Measurements from ENCODE around the gene WBP2. TPM values are rescaled to one million over a fixed set of nuclear protein-coding genes. Genes with fewer than 3 reads are reported as not detected.
A peak's percentile ranks its signal among the peaks of the same experiment; 100 is the strongest.

WBP2 gene
- polyA plus RNA-seq, 1 donor from 2014 or later, result 21.7 TPM

GRCh38 chr17:75827308-75828075 is 27.6 kb downstream of the WBP2 start:
- no peak overlapping the region for H3K4me3 ChIP-seq (ENCODE audit: low read length)
- H3K27me3 ChIP-seq (ENCODE audit: insufficient read depth, low read depth, low read length), result no peaks in the 10 kb centered on the region
- H3K9me2 ChIP-seq (ENCODE audit: insufficient read depth, low read length), result no peaks in the 10 kb centered on the region
- no peaks in the 10 kb centered on the region for H3K36me3 ChIP-seq (ENCODE audit: insufficient read depth, low read length)
- H3K9me3 ChIP-seq (ENCODE audit: low read length), result no peaks in the 10 kb centered on the region
- H3K9ac ChIP-seq (ENCODE audit: low read length), result no peak overlapping the region
- no peak overlapping the region for H2AFZ ChIP-seq (ENCODE audit: low read depth, low read length)
- H3K4me2 ChIP-seq (ENCODE audit: low read length), result no peak overlapping the region
- TF ChIP-seq EZH2 (IDR thresholded peaks at IDR 0.05; ENCODE audit: borderline replicate concordance, insufficient read depth, low read length, poor library complexity, severe bottlenecking), result no peak
- TF ChIP-seq POLR2AphosphoS5 (IDR thresholded peaks at IDR 0.05), result no peak
- no peak for TF ChIP-seq RAD21 (conservative IDR thresholded peaks at IDR 0.05)
- no peak for TF ChIP-seq TAF1 (IDR thresholded peaks at IDR 0.05; ENCODE audit: low read depth)
- peak; percentile 48 for TF ChIP-seq CTCF (IDR thresholded peaks at IDR 0.05; ENCODE audit: poor library complexity, severe bottlenecking)
- no peaks in the 10 kb centered on the region for H3F3A ChIP-seq (ENCODE audit: insufficient read depth, low read length, poor library complexity, severe bottlenecking)
- no peak overlapping the region for H3K27ac ChIP-seq (ENCODE audit: low read length)
- H3K79me2 ChIP-seq (replicated peaks; ENCODE audit: insufficient read depth, low read length), result no peaks in the 10 kb centered on the region
- no peaks in the 10 kb centered on the region for H4K20me1 ChIP-seq (ENCODE audit: insufficient read depth)

- H3K79me2 ChIP-seq (replicated peaks; ENCODE audit: insufficient read depth, low read length), result no peaks in the 10 kb centered on the region
- no peak overlapping the region for H3K27ac ChIP-seq (ENCODE audit: low read length)
- H3K9me3 ChIP-seq (ENCODE audit: low read length), result no peaks in the 10 kb centered on the region
- no peak overlapping the region for H2AFZ ChIP-seq (ENCODE audit: low read depth, low read length)
- H3K27me3 ChIP-seq (ENCODE audit: insufficient read depth, low read depth, low read length), result no peaks in the 10 kb centered on the region
- H4K20me1 ChIP-seq (ENCODE audit: insufficient read depth), result no peaks in the 10 kb centered on the region
- H3K9me2 ChIP-seq (ENCODE audit: insufficient read depth, low read length), result no peaks in the 10 kb centered on the region
- TF ChIP-seq REST (IDR thresholded peaks at IDR 0.05; ENCODE audit: borderline replicate concordance), result no peak
- TF ChIP-seq POLR2AphosphoS5 (IDR thresholded peaks at IDR 0.05), result no peak
- no peak for TF ChIP-seq MXI1 (conservative IDR thresholded peaks at IDR 0.05; ENCODE audit: poor library complexity, severe bottlenecking)
- TF ChIP-seq CTCF (IDR thresholded peaks at IDR 0.05; ENCODE audit: poor library complexity, severe bottlenecking), result no peak
- no peak for TF ChIP-seq TAF1 (IDR thresholded peaks at IDR 0.05; ENCODE audit: low read depth)
- no peak for TF ChIP-seq RAD21 (conservative IDR thresholded peaks at IDR 0.05)
- TF ChIP-seq SMC3 (conservative IDR thresholded peaks at IDR 0.05; ENCODE audit: poor library complexity), result no peak
- no peak for TF ChIP-seq EZH2 (IDR thresholded peaks at IDR 0.05; ENCODE audit: borderline replicate concordance, insufficient read depth, low read length, poor library complexity, severe bottlenecking)
- no peak for TF ChIP-seq EP300 (conservative IDR thresholded peaks at IDR 0.05; ENCODE audit: poor library complexity, severe bottlenecking)
- no peak overlapping the region for H3K4me2 ChIP-seq (ENCODE audit: low read length)
- H3K4me3 ChIP-seq (ENCODE audit: low read length), result no peak overlapping the region
- no peak overlapping the region for H3K9ac ChIP-seq (ENCODE audit: low read length)
- no peaks in the 10 kb centered on the region for H3F3A ChIP-seq (ENCODE audit: insufficient read depth, low read length, poor library complexity, severe bottlenecking)
- no peaks in the 10 kb centered on the region for H3K36me3 ChIP-seq (ENCODE audit: insufficient read depth, low read length)
These were observed 28.4 kb downstream of the WBP2 start for GRCh38 chr17:75826561-75827307.
